Stimulated activated CD8-positive, alpha-beta memory T cell treated with anti-CD3 and anti-CD28 coated beads, Interleukin-15, amount 100 ng/mL, for 24 hours (primary cell): Measurements from ENCODE around the gene ERAS.

ENCODE experiments used
- DNase-seq: peaks from one replicate; pipeline ENCODE4 v3.0.0-alpha.2; 2020; ENCODE audit warnings: low read depth

ERAS gene, protein sequence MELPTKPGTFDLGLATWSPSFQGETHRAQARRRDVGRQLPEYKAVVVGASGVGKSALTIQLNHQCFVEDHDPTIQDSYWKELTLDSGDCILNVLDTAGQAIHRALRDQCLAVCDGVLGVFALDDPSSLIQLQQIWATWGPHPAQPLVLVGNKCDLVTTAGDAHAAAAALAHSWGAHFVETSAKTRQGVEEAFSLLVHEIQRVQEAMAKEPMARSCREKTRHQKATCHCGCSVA

DNA sequence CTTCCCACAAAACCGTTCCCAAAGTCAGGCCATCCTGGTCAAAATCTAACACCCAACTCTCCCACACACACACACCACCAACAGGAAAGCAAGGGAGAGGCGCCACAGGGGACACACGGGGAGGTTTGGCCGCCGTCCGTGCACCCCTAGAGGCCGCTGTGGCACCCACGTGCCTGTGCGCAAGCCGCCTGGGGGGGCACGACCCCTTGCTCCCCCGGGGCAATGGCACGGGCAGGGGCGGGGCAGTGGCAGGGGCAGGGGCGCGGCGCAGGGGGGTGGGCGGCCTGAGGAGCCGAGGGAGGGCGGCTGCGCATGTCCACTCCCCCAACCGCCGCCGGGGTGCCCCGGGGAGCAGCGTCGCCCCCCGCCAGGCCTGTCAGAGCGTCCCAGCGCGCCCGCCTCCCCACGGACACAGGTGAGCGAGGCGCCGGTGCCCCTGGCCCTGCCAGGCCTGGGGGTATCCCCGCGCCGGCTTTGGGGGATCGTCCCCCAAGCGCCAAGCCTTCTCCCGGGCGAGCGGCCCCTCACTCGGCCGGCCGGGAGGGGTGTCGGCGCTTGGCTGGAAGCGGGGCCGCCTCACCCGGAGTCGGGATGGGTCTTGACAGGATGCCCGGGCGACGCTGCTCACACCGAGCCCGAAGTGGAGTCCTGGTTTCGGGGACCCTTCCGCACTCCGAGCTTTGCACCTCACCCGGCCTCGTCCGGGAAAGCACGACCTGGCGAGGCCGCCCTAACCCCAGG is at the start of gene ERAS:
TSS of gene ERAS (plus strand) at position 379 of the 741 bp plus-strand sequence. CDS start 2,611 bp downstream, outside the sequence.
- DNase-seq, result no peak

DNA sequence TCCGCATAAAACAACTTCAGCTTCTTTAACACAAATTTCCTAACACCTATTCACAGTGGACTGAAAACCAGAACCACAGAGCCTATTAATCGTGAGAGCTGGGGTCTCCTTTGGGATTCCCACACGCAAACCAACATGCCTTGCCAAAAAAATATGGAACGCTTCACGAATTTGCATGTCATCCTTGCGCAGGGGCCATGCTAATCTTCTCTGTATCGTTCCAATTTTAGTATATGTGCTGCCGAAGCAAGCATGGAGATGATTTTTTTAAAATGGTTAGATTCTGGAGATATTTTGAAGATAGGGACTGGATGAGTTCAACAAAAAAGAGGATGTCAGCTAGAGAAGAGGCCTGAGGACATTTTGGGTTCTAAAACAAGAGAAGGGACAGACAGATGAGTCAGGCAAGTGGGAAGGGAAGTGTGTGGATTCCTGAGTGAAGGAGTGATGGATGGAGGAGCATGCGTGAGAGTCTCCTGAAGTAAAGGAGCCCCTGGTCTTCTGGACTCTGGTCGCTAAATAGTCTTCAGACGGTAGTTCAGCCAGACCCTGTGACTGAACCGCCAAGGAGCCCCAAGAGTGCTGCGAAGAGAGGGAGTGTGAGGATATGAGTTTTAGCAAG is 49.4 kb upstream of the ERAS start:
- DNase-seq, result no peak

- no peak for DNase-seq
These were observed 46.9 kb upstream of the ERAS start for GRCh38 chrX:48779399-48779798.

DNA sequence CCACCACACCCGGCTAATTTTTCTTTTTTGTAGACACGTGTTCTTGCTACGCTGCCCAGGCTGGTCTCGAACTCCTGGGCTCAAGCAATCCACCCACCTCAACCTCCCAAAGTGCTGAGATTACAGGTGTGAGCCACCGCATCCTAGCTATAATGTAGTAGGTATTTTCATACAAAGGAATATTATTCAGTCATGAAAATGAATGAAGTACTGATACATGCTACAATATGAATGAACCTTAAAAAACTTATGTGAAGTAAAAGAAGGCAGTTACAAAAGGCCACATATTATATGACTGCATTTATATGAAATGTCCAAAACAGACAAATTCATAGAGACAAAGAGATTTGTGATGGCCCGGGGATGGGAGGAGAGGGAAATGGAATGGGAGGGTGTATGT is 44.6 kb upstream of the ERAS start:
- no peak for DNase-seq

GRCh38 chrX:48782216-48782615 is 44.1 kb upstream of the ERAS start:
- no peak for DNase-seq

DNA sequence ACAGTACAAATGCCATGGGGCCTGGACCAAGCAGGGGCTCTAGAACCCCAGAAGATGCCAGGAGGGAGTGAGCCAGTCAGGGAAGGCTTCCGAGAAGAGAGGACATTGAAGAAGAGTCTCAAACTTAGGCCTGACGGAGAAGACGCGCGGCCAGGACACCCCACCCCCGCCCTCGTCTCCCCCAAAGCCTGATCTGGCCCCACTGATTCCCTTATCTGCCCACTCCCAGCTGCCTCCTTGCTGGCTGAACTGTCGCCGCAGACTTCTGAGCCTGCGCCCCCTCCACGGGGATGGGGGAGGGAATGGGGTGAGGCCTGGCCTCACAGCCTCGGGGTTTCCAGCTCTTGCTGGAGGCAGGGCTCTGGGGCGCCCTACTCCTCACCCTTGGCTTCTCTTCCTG is 43.5 kb upstream of the ERAS start:
- no peak for DNase-seq

DNA sequence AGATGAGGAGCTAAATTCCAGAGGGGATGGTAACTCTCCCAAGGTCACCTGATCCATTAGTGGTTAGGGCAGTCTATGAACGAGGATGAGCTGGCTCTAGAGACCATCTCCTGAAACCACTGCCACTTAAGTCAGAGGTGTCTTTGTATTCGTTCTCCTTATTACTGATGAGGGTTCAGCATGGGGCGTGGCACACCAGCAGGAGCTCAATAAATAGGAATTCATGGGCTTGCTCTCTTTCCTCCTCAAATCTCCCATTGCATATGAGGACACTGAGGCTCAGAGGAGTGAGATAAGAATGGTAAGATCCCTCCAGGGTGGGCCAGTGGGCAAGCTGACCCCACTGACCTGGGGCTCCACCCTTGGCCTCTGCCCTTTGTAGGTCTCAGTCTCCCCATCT is 41.6 kb upstream of the ERAS start:
- no peak for DNase-seq

DNA sequence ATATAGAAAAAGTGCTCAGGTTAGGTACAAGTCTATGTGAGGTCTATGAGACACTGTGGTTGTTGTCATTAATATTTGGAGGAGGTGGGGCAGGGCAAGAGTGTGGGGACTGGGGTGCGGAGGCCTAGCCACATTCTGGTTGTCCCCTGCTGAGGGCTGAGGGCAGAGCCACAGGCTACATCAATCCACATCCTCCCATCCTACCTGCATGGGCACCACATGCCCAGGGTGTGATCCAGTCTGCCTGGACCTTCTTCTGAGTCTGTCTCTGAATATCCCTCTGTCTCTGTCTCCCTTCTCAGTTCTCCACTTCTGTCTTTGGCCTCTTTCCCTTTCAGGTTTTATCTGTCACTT is 41.1 kb upstream of the ERAS start:
- no peak for DNase-seq

DNA sequence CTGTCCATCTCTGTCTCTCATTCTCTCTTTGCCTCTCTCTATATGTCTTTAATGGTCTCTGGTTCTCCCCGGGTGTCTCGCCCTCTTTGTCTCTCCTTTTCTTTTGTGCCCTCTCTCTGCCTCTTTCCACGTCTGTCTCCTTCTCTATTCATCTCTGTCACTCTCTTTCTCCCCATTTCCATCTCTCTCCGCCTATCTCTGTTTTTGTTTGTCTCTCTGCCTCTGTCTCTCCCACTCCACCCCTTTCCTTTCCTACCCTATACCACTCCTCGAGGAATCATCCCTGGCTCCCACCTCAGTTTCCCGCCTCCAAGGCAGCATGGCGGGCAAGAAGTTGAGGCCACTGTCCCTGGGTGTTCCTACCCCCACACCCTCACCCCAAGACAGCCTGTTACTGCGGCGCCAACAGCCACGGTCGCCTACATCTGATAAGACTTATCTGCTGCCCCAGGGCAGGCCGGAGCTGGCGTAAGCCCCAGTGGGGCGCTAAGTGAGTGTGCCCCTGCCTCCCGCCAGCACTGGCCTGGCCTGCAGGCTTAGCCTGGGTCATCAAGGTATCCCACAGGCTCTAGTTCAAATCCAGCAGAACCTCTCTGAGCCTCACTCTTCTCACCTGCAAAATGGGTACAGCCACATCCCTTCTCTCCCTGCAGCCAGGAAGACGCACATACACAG is 40.6 kb upstream of the ERAS start:
- no peak for DNase-seq

- DNase-seq, result no peak
These were observed 39.9 kb upstream of the ERAS start, which contains the start of gene GATA1 for GRCh38 chrX:48786341-48786800. Gene GATA1, plus strand, starts transcription at chrX:48786590. Its CDS starts 4,520 bp downstream, at chrX:48791110.

DNA sequence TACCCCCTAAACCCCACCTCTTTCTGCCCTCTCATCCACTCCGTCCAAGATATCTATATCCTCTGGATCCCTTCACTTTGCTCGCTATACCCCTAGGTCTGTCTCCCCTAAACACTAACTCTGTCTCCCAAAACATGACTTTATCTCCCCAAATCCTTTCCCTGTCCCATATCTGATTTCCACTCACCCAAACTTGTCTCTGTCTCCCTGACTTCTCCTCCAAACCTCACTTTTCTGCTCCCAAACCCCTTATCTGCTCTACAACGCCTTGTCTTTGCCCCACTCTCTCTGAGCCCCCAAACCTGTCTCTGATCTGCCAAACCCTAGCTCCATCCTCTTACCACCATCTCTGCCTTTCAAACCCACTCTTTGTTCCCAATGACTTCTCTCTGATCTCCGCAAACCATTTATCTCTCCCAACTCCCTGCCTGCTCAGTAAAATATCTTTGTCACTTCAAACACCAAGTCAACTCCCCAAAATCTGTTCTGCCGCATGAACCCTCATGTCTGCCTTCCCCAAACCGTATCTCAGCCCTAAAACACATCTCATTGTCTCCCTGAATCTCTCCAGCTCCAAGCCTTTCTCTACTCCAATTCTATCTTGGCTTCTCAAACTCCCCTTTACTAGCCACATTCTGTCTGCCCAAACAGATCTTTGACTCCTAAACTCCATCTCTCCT is 39.3 kb upstream of the ERAS start:
- DNase-seq, result no peak

GRCh38 chrX:48787505-48788443 is 38.5 kb upstream of the ERAS start:
- DNase-seq, result no peak

DNA sequence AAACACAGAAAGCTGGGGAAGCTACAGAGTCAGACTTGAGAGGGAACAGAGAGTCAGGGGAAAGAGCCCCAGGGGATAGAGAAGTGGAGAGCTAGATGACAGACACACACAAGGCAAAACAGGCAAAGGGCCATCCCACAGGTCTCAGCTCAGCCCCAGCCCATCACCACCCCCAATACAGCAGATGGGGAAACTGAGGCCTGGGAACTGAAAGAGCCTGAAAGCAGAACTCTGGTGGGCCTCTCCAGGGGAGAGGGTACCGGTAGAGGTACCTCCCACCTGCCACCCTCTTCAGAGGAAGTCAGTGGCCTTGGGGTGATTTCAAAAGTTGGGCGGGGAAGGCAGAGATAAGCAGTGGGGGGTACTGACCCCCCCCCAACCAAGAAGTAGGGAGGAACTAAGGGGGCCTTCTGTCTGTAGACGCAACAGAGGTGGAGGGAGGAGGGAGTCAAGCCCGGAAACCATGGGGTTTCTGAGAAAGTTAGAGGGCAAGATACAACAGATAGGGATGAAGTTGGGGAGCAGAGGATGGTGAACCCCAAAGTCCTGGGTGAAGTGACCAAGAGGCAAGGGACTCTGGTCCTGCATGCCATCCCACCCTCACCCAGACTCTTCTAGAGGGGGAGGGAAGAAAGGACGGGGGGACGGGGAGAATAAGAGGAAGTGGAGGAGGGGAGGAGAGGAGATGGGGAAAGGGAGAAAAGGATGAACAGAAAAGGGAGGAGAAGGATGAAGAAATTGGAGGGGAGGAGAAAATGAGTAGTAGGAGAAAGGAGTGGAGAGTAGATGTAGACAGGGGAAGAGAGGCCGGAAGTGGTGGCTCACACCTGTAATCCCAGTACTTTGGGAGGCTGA is 36.7 kb upstream of the ERAS start:
- no peak for DNase-seq

DNA sequence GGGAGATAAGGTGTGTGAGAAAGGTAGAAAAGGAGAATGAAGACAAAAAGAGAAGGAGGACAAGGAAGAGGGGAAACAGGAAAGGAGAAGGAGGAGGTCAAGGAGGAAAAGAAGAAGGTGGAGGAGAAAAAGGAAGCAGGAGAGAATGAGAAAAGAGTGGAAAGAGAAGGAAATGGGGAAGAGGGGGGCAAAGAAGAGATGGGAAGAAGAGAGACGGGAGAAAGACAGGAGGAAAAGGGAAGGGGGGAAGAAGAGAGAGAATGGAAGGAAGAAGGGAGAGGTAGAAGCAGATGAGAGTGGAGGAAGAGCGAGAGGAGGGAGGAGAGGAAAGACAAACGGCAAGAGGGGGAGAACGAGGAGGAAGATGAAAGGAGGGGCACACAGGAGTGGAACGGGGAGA is 35.8 kb upstream of the ERAS start:
- DNase-seq, result no peak

DNA sequence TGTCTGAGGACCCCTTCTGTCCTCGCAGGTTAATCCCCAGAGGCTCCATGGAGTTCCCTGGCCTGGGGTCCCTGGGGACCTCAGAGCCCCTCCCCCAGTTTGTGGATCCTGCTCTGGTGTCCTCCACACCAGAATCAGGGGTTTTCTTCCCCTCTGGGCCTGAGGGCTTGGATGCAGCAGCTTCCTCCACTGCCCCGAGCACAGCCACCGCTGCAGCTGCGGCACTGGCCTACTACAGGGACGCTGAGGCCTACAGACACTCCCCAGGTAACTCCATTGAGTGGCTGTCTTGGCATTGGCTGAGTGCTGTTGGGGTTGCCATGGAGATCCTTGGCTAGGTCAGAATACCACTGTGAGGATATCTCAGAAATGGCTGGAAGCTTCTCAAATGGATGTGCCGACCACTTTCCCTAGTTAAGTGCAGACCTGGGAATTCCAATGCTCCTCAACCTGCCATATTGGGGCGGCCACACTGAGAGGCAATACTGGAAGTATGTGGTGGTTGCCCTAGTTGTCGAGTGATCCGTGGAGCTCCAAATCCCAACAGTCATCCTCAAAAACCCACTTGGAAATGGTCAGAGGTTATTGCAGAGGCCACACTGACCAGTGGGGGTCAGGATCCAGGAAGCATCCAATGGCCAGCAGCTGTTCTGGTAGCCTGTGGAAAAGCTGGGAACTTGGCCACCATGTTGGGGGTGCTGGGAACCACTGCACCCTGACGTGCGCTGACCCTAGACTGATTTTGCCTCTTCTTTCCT is 35.1 kb upstream of the ERAS start:
- no peak for DNase-seq

GRCh38 chrX:48792219-48792618 is 34.1 kb upstream of the ERAS start:
- DNase-seq, result no peak

GRCh38 chrX:48793935-48794334 is 32.4 kb upstream of the ERAS start:
- no peak for DNase-seq

DNA sequence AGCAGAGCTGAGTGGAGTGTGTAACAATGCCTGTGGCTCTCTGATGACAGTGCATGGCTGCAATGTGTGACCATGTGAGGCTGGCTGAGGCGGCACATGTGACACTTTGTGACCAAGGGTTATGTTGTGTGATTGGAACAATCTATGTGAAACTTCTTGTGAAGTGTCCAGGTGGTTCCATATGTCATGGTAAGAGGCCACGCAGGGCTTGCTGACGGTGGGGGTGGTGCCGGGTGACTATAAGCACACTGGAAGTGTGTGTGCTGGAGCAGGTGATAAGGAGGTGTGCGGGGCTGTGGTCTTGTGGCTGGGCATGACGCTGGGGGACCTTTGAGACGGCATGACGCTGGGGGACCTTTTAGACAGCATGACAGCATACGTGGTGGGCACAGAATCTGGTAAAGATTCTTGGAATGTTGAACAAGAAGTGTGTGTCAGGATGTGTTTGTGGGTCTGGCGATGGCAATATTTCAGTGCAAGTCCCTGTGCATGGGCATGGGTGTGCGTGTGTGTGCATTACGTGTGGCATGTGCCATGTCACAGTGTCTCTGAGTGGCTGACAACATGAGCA is 31.9 kb upstream of the ERAS start:
- no peak for DNase-seq
